Skeletal muscle satellite cell (primary cell): ENCODE data around the gene C4orf51.

Experiments
- H3K27me3 ChIP-seq: 2 replicates; pipeline ENCODE4 v1.7.0; 2013; ENCODE audit warnings: low read length; ENCODE audit not compliant: control insufficient read depth, insufficient read depth
- H3K36me3 ChIP-seq: 2 replicates; pipeline ENCODE4 v1.7.0; 2013; ENCODE audit warnings: mild to moderate bottlenecking, control low read depth, low read length; ENCODE audit not compliant: insufficient read depth
- H3K4me1 ChIP-seq: 2 replicates; pipeline ENCODE4 v1.7.0; 2013; ENCODE audit warnings: low read length; ENCODE audit not compliant: control insufficient read depth, insufficient read depth
- H3K4me2 ChIP-seq: 2 replicates; pipeline ENCODE4 v1.7.0; 2013; ENCODE audit warnings: mild to moderate bottlenecking, low read length
- H3K4me3 ChIP-seq: 2 replicates; pipeline ENCODE4 v1.7.0; 2013; ENCODE audit warnings: low read length
- H3K9ac ChIP-seq: 2 replicates; pipeline ENCODE4 v1.7.0; 2013; ENCODE audit warnings: mild to moderate bottlenecking, low read depth, low read length, moderate library complexity
- H3K9me3 ChIP-seq: replicated peaks from 2 replicates; pipeline ENCODE4 v1.7.0; 2013; ENCODE audit warnings: mild to moderate bottlenecking, control low read depth, low read length

C4orf51 gene

DNA sequence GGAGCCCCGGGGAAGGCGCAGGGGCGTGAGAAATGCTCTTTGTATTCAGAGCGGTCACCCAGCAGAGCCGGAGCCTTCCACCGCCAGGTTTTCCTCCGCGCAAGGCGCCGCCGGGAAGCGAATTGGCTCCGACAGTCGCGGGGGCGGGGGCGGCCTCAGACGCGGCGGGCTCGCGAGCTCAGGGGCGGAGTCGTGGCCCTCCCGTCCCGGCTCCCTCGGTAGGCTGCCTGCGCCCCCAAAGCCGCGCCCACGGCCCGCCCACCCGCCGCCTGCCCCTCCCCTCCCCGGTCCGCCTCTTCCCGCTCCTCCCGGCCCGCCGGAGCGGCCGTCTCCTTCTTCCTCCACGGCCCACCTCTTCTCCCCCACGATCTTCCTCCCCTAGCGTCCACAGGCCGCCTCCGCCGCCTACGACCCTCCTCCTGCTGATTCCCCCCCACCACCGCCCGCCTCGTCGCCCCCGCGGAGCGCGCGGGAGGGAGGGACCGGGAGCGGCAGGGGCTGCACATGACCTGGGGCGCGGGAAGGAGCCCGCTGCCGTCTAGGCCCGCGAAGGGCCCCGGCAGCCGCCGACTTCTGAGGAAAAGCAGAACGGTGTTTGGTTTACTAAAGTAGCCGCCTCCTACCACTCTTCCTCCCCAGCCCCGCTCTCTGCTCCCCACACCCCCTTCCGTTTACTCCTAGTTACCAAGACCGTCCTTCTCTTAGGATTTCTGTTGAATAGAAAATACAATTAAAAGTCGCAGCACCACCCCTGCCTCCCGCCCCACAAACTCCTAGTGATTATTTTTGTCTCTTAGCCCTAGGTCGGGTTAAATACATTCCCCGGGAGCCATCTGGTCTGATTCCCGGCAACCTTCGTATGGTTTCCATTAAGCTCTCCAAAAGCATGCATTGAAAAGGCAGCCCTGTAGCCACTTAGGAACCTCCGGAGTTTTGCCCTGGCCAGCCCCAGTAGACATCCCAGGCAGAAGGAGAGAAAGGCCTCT lies 53.2 kb downstream of the C4orf51 start:
- Histone ChIP-seq H3K4me2 (peak overlapping the region; percentile 82), H3K9me3 (no peaks in the 10 kb centered on the region), H3K9ac (peak overlapping the region; percentile 88), H3K4me1 (peaks cover 46% of the 10 kb centered on the region), H3K27me3 (no peaks in the 10 kb centered on the region), H3K4me3 (peak overlapping the region; percentile 69), H3K36me3 (no peaks in the 10 kb centered on the region)

DNA sequence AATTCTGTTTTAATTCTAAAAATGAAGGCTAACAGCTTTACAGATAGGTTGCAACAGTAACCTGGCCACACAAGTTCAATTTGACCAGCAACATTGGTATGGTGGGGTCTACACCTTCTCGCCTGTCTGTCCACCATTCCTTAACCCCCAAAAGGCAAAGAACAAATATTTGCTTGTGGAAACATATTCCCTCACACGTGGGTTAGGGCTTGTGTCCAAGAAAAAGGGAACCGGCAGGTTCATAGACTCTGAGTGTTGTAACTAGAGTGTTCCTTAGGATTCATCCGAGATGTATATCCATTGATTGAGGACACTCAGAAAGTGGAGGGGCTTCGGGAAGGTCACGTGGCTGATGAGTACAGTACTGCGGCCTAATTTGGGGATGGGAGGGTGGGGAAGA lies 54.1 kb downstream of the C4orf51 start:
- H3K9ac ChIP-seq, result peak overlapping the region; percentile 88
- peak overlapping the region; percentile 69 for H3K4me3 ChIP-seq

DNA sequence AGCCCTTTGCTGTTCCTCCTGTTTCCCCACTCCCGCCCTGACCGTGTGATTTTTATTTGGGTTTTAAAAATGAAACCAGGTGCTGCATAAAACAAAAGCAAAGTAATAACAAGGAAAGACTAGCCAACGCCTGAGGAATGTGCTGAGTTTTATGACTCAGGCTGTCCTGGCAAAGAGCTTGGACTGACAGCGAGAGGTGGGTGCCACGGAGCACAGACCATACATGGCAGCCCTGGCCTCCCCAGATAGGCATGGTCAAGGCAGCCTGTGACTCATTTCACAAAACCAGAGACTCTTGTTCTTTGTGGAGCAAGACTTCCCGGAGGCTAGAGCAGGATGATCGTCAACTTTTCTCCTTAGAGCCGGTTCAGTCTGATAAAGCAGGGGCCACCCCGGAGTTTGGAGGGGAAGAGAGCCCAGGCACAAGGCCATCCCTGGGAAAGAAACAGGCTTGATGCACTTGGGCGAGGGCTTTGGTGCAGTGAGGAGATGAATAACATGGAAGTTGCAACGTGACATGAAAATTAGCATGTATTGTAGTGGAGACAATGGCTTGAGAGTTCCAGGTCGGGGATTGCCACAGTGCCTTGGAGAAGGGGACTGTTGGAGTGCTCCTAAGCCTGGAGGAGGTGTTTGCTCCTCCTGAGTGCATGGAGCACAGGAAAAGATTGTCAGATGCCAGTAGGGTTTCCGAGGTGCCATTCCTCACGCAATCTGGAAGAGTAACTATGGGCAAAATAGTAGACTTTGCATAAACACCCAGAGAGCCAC lies 54.8 kb downstream of the C4orf51 start:
- Histone ChIP-seq H3K36me3 (no peaks in the 10 kb centered on the region), H3K4me3 (peak overlapping the region; percentile 69)

More for the DNA sequence above, 54.1 kb downstream of the C4orf51 start:
- no peaks in the 10 kb centered on the region for H3K9me3 ChIP-seq
- no peaks in the 10 kb centered on the region for H3K36me3 ChIP-seq
- H3K4me1 ChIP-seq, result peaks cover 46% of the 10 kb centered on the region
- peak overlapping the region; percentile 82 for H3K4me2 ChIP-seq
- H3K27me3 ChIP-seq, result no peaks in the 10 kb centered on the region

DNA sequence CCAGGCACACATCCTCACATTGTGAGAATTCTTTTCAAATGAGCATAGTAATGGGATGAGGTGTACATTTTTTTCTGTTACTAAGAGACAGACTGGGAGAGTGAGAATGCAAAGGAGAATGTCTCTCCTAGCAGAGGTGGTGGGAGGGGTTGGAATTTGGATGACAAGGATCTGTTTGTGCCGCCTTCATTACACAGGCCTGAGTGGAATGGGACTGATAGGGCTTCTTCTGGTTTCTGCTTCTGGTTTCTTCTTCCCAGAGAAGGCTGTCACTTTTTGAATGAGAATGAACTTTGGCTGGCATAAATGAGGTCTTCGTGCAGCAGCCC lies 55.4 kb downstream of the C4orf51 start:
- H3K9me3 ChIP-seq, result no peaks in the 10 kb centered on the region
- peak overlapping the region; percentile 15 for H3K4me3 ChIP-seq
- H3K36me3 ChIP-seq, result no peaks in the 10 kb centered on the region
- peaks cover 46% of the 10 kb centered on the region for H3K4me1 ChIP-seq
- H3K4me2 ChIP-seq, result peak overlapping the region; percentile 82
- H3K27me3 ChIP-seq, result no peaks in the 10 kb centered on the region
- peak overlapping the region; percentile 88 for H3K9ac ChIP-seq

More for the DNA sequence above, 54.8 kb downstream of the C4orf51 start:
- Histone ChIP-seq H3K9me3 (no peaks in the 10 kb centered on the region), H3K4me2 (peak overlapping the region; percentile 82), H3K9ac (peak overlapping the region; percentile 88), H3K4me1 (peaks cover 46% of the 10 kb centered on the region), H3K27me3 (no peaks in the 10 kb centered on the region)

DNA sequence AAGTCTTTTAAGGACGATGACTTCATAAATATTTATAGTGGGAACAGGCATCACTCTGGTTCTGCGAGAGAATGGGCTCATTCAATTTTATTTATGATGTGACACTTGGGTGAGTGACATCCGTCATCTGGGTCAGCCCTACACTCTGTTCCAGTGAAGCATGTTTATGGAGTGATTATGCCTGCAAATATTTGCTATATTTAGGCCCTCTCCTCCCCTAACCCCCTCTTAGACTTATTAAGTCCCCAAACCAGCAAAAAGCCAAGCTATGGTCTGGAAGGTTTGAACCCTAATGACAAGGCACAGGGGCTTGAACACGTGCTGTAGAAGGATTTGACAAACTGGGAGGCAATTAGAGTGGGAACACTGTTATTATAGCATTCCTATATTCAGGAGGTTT lies 55.9 kb downstream of the C4orf51 start:
- no peaks in the 10 kb centered on the region for H3K36me3 ChIP-seq
- peak overlapping the region; percentile 15 for H3K4me3 ChIP-seq
- H3K4me2 ChIP-seq, result peak overlapping the region; percentile 82
- H3K27me3 ChIP-seq, result no peaks in the 10 kb centered on the region
- peaks cover 45% of the 10 kb centered on the region for H3K4me1 ChIP-seq
- H3K9ac ChIP-seq, result peak overlapping the region; percentile 81
- H3K9me3 ChIP-seq, result no peaks in the 10 kb centered on the region

DNA sequence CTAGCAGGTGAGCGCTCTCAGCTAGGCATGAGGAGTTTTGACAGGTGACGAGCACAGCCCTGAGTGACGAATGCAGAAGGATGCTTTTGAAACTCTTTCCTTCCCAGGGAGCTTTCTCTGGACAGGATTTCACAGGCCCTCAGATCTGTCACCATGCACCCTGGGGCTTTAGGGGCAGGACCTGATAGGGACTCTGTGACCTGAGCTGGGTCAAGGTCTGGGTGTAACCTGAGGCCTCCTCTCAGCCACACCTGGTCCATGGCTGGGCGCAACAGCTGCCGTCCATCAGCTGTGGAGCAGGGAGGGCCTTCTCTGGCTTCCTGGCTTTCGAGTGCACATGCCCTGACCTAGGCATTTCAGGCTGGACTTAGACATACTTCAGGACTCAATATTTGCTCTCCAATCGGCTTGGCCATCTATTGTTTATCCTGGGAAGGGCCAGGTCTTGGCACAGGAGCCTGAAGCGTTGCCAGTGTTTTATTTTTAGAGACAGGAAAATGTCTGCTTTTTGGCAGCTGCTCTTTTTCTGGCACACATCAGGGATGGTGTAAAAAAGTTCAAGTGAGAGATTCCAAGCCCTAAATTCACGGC lies 56.4 kb downstream of the C4orf51 start:
- Histone ChIP-seq H3K9ac (peak overlapping the region; percentile 81), H3K9me3 (no peaks in the 10 kb centered on the region), H3K4me1 (peaks cover 43% of the 10 kb centered on the region), H3K36me3 (no peaks in the 10 kb centered on the region), H3K4me2 (peak overlapping the region; percentile 82), H3K4me3 (peak overlapping the region; percentile 15), H3K27me3 (no peaks in the 10 kb centered on the region)

DNA sequence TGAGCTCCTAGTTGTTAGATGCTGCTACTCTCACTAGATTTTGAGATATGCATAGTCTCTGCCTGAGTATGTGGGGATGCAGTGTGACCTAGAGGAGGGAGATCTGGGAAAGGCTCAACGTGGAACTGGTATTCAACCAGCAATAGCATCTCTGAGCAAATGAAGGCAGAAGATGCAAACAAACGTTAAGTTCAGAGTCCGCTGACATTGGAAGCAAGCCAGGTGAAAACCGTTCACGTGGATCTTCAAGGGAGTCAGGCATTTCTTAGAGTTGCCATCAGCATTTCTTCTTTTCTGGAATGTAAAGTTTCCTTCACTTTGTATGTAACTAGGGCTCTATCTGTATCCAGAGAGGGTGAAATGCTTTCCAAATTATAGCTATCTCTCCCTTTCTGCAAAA lies 59.9 kb downstream of the C4orf51 start:
- peaks cover 22% of the 10 kb centered on the region for H3K4me1 ChIP-seq
- no peaks in the 10 kb centered on the region for H3K9me3 ChIP-seq
- no peak overlapping the region for H3K4me3 ChIP-seq
- no peaks in the 10 kb centered on the region for H3K27me3 ChIP-seq
- no peaks in the 10 kb centered on the region for H3K36me3 ChIP-seq
- no peak overlapping the region for H3K4me2 ChIP-seq
- no peak overlapping the region for H3K9ac ChIP-seq

DNA sequence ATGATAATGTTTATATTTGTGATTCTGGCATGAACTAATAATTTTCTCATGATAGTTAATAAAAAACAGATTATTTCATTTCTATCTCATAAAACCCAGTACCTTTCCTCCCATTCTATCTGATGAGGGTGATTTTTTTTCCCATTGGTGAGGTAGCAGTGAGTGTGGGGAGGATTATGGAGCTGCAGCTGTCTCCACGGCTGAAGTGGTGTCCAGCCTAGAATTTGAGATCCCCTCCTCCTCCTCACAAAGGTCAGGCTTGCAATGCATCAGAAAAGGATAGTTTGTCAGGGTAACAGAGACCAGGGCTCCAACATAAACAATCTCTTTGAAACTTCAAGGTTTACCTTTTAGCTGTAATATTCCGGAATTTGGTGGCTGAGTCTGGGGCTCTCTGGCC lies 60.9 kb downstream of the C4orf51 start:
- Histone ChIP-seq H3K4me1 (peaks cover 14% of the 10 kb centered on the region), H3K4me3 (no peak overlapping the region), H3K4me2 (no peak overlapping the region), H3K36me3 (no peaks in the 10 kb centered on the region), H3K9ac (no peak overlapping the region), H3K9me3 (no peaks in the 10 kb centered on the region), H3K27me3 (no peaks in the 10 kb centered on the region)

DNA sequence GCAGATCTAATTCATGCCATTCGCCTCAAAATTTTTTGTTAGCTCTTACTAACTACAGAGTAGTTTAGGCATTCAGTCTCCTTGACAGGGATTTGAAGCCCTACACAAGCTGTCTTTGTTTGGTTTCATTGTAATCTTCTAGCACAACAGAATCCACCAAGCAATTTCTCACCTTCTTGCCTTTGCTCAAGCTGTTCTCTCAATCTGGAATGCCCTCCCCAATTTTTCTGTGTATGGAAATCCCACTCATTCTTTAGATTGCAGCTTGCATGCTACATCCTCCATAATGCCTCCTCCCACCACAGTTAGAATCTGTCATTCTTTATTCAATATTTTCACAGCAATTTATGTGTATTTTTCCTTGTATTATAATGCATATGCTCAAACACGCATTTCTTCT lies 63.7 kb downstream of the C4orf51 start:
- Histone ChIP-seq H3K4me3 (no peak overlapping the region), H3K27me3 (no peaks in the 10 kb centered on the region), H3K9ac (no peak overlapping the region), H3K36me3 (no peaks in the 10 kb centered on the region), H3K4me2 (no peak overlapping the region), H3K9me3 (no peaks in the 10 kb centered on the region), H3K4me1 (no peaks in the 10 kb centered on the region)

DNA sequence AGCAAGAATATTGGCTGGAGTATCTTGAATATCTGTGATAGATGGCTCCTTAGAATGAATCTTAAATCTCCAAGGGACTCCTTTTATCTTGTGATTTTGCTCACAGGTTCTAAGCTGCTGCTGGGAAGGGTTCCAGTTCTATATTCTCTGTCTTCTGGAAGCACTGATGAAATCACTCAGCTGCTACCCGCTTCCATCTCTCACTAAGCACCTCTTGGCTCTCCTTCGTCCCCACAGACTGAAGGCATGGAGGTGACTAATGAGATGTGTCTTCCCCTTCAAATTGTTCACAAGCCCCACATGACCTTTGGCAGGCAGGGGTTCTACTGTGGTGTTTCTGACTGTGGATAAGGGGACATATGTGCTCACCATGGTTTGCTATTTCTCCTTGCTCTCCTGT lies 75.9 kb downstream of the C4orf51 start:
- Histone ChIP-seq H3K9ac (no peak overlapping the region), H3K27me3 (no peaks in the 10 kb centered on the region), H3K36me3 (peaks cover 9% of the 10 kb centered on the region), H3K9me3 (no peaks in the 10 kb centered on the region), H3K4me3 (no peak overlapping the region), H3K4me2 (no peak overlapping the region), H3K4me1 (no peaks in the 10 kb centered on the region)

DNA sequence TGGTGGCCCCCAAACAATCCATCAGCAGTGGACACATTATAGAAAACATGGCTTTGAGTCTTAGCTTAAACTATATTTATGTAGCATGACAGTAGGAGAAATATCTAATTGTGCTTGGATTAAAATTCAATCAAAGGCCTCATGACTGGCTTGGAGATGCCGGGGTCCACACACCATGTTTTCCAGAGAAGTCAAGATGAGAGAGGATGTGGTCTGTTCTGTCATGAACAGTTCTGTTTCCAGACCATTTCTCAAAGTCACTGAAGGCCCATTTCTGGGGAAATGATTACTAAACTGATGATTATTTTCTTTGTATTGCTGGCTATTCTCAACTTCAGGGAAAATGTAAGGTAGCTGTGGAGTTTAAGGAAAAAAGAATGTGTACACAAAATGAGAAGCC lies 76.3 kb downstream of the C4orf51 start:
- Histone ChIP-seq H3K4me2 (no peak overlapping the region), H3K4me1 (no peaks in the 10 kb centered on the region), H3K4me3 (no peak overlapping the region), H3K9me3 (no peaks in the 10 kb centered on the region), H3K27me3 (no peaks in the 10 kb centered on the region), H3K36me3 (peaks cover 9% of the 10 kb centered on the region), H3K9ac (no peak overlapping the region)
